PC-9 (cell line): ENCODE data around the gene BCKDHB.
"Not testable (repeated sequence)": the region's sequence is repeated elsewhere in the genome, so short reads cannot be mapped to it uniquely, and the experiment has no call there.

Source experiments
- CTCF ChIP-seq: fragments of 200-600 bp; sonication (generic); conservative IDR thresholded peaks from 2 replicates; pipeline ENCODE4 v1.6.1; 2017; ENCODE audit warnings: mixed run types, antibody characterized with exemption, mild to moderate bottlenecking, moderate library complexity
- EZH2 ChIP-seq: fragments of 200-600 bp; sonication (generic); IDR thresholded peaks from 2 replicates; pipeline ENCODE4 v1.8.0; 2017; ENCODE audit warnings: antibody characterized with exemption, low read depth

GRCh38 chr6:80068146-80068545, 38.3 kb upstream of the BCKDHB start:
- TF ChIP-seq CTCF, EZH2: not testable (repeated sequence)
